Measurements from ENCODE around the gene ABCC11.
"Not testable (repeated sequence)": the region's sequence is repeated elsewhere in the genome, so short reads cannot be mapped to it uniquely, and the experiment has no call there.

DNA sequence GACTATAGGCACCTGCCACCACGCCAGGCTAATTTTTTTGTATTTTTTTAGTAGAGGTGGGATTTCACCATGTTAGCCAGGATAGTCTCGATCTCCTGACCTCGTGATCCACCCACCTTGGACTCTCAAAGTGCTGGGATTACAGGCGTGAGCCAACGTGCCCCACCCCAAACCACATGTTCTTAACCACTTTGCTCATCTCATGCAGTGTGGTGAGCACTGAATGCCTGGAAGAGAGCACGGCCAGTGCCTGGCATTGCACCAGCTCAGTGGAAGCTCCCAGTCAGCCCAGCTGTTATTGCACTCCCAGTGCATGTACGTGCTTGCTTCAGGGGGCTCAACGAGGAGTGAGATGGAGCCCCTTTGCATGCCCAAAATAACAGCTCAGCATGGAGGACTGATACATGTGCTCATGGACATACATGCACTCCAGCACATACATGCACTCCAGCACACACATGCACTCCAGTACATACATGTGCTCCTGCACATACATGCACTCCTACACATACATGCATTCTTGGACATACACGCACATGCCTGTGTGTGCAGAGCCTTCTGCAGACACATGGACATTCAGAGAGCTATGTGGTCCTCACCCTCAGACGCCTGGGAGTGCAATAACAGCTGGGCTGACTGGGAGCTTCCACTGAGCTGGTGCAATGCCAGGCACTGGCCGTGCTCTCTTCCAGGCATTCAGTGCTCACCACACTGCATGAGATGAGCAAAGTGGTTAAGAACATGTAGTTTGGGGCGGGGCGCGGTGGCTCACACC is 65.4 kb downstream of the ABCC11 start:
- TF ChIP-seq, protein P1, sequence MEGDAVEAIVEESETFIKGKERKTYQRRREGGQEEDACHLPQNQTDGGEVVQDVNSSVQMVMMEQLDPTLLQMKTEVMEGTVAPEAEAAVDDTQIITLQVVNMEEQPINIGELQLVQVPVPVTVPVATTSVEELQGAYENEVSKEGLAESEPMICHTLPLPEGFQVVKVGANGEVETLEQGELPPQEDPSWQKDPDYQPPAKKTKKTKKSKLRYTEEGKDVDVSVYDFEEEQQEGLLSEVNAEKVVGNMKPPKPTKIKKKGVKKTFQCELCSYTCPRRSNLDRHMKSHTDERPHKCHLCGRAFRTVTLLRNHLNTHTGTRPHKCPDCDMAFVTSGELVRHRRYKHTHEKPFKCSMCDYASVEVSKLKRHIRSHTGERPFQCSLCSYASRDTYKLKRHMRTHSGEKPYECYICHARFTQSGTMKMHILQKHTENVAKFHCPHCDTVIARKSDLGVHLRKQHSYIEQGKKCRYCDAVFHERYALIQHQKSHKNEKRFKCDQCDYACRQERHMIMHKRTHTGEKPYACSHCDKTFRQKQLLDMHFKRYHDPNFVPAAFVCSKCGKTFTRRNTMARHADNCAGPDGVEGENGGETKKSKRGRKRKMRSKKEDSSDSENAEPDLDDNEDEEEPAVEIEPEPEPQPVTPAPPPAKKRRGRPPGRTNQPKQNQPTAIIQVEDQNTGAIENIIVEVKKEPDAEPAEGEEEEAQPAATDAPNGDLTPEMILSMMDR (IDR thresholded peaks at IDR 0.05 in 8 of 11, conservative IDR thresholded peaks at IDR 0.05 in 3 of 11) = not testable (repeated sequence)
- TF ChIP-seq POLR2A, POLR2AphosphoS5 (IDR thresholded peaks at IDR 0.05): not testable (repeated sequence)

Data from spleen (tissue), 7 donors.